Effector memory CD4-positive, alpha-beta T cell (primary cell): ENCODE measurements around the gene SLC6A19.

ENCODE experiments used
- DNase-seq, 3 donors: peaks; one replicate each; pipeline ENCODE4 v3.0.0-alpha.2; 2020
- H3K27ac ChIP-seq: 2 replicates; pipeline ENCODE4 v1.7.0; 2013; ENCODE audit warnings: mild to moderate bottlenecking, low read length, moderate library complexity; ENCODE audit not compliant: insufficient read depth, poor library complexity, severe bottlenecking
- H3K27me3 ChIP-seq: replicated peaks from 2 replicates; pipeline ENCODE4 v1.7.0; 2013; ENCODE audit warnings: mild to moderate bottlenecking, low read length; ENCODE audit not compliant: insufficient read depth, control insufficient read depth, poor library complexity, severe bottlenecking
- H3K36me3 ChIP-seq: 2 replicates; pipeline ENCODE4 v1.7.0; 2013; ENCODE audit warnings: mild to moderate bottlenecking, low read length, moderate library complexity; ENCODE audit not compliant: control insufficient read depth, insufficient read depth
- H3K4me1 ChIP-seq: 2 replicates; pipeline ENCODE4 v1.7.0; 2013; ENCODE audit warnings: low read length, mild to moderate bottlenecking; ENCODE audit not compliant: control insufficient read depth, insufficient read depth, poor library complexity, severe bottlenecking
- H3K4me3 ChIP-seq: 2 replicates; pipeline ENCODE4 v1.7.0; 2013; ENCODE audit warnings: low read length, low read depth, mild to moderate bottlenecking; ENCODE audit not compliant: insufficient read depth, poor library complexity, severe bottlenecking
- H3K9me3 ChIP-seq: 2 replicates; pipeline ENCODE4 v1.7.0; 2013; ENCODE audit warnings: mild to moderate bottlenecking, low read length, moderate library complexity; ENCODE audit not compliant: control insufficient read depth

Gene SLC6A19

GRCh38 chr5:1243487-1244130 is 42.2 kb downstream of the SLC6A19 start:
- DNase-seq: no peak
- Histone ChIP-seq H3K4me1 (no peaks in the 10 kb centered on the region), H3K9me3 (no peaks in the 10 kb centered on the region), H3K27me3 (peaks cover 6% of the 10 kb centered on the region), H3K36me3 (no peaks in the 10 kb centered on the region), H3K4me3 (no peak overlapping the region), H3K27ac (no peak overlapping the region)

DNA sequence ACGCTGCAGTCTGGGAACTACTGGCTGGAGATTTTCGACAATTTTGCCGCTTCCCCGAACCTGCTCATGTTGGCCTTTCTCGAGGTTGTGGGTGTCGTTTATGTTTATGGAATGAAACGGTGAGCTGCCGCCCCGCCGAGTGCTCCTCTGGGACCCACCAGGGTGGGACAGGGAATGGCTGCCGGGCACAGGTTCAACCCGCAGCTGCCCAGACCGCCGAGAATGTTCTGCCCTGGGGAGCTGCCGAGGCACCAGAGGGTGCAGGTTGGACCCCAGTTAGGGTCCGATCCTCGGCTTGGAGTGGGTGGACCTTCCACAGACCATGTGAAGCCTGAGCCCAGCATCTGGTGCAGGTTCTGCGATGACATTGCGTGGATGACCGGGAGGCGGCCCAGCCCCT is 42.9 kb downstream of the SLC6A19 start:
- peaks cover 6% of the 10 kb centered on the region for H3K27me3 ChIP-seq
- no peaks in the 10 kb centered on the region for H3K36me3 ChIP-seq
- no peaks in the 10 kb centered on the region for H3K9me3 ChIP-seq
- H3K4me1 ChIP-seq: no peaks in the 10 kb centered on the region
- H3K4me3 ChIP-seq: no peak overlapping the region
- DNase-seq: no peak
- no peak overlapping the region for H3K27ac ChIP-seq

- no peaks in the 10 kb centered on the region for H3K9me3 ChIP-seq
- H3K4me3 ChIP-seq: no peak overlapping the region
- H3K27me3 ChIP-seq: peaks cover 6% of the 10 kb centered on the region
- H3K36me3 ChIP-seq: no peaks in the 10 kb centered on the region
- H3K4me1 ChIP-seq: no peaks in the 10 kb centered on the region
- DNase-seq: no peak
- no peak overlapping the region for H3K27ac ChIP-seq
Observed at GRCh38 chr5:1244976-1245375, 43.6 kb downstream of the SLC6A19 start.

DNA sequence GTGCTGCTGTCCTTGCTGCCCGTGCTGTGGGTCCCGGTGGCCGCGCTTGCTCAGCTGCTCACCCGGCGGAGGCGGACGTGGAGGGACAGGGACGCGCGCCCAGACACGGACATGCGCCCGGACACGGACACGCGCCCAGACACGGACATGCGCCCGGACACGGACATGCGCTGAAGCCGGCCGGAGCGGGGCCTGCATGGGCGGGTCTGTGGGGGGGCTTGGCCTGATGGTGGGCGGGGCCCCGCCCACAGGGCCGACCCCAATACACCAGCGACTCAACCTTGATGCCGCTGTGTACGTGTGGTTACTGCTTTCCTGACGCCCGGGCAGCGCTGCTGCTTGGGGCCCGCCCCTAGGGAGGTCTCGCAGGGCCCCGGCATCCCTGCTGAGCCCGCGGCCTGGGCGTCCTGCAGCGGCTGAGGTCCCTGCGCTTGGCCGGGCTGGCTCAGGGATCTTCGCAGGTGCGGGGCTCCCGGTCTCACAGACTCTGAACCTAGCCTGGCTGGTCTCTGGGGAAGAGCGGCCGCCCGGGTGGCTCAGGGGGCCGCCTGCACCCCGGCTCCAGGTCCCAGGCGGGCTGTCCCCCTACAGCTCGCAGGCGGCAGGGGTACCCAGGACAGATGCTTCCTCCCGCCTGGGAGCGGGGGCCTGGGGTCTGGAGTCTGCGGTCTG is 44.6 kb downstream of the SLC6A19 start:
- H3K4me3 ChIP-seq: no peak overlapping the region
- H3K4me1 ChIP-seq: no peaks in the 10 kb centered on the region
- H3K27me3 ChIP-seq: peaks cover 6% of the 10 kb centered on the region
- no peaks in the 10 kb centered on the region for H3K9me3 ChIP-seq
- no peaks in the 10 kb centered on the region for H3K36me3 ChIP-seq
- no peak for DNase-seq
- H3K27ac ChIP-seq: no peak overlapping the region

GRCh38 chr5:1246711-1247431 is 45.5 kb downstream of the SLC6A19 start:
- Histone ChIP-seq H3K27me3 (peaks cover 6% of the 10 kb centered on the region), H3K27ac (no peak overlapping the region), H3K9me3 (no peaks in the 10 kb centered on the region), H3K36me3 (no peaks in the 10 kb centered on the region), H3K4me1 (no peaks in the 10 kb centered on the region), H3K4me3 (no peak overlapping the region)
- DNase-seq: no peak

GRCh38 chr5:1247811-1248210 is 46.4 kb downstream of the SLC6A19 start:
- Histone ChIP-seq H3K36me3 (no peaks in the 10 kb centered on the region), H3K9me3 (no peaks in the 10 kb centered on the region), H3K27me3 (peaks cover 6% of the 10 kb centered on the region), H3K27ac (no peak overlapping the region), H3K4me1 (no peaks in the 10 kb centered on the region), H3K4me3 (no peak overlapping the region)
- no peak for DNase-seq

DNA sequence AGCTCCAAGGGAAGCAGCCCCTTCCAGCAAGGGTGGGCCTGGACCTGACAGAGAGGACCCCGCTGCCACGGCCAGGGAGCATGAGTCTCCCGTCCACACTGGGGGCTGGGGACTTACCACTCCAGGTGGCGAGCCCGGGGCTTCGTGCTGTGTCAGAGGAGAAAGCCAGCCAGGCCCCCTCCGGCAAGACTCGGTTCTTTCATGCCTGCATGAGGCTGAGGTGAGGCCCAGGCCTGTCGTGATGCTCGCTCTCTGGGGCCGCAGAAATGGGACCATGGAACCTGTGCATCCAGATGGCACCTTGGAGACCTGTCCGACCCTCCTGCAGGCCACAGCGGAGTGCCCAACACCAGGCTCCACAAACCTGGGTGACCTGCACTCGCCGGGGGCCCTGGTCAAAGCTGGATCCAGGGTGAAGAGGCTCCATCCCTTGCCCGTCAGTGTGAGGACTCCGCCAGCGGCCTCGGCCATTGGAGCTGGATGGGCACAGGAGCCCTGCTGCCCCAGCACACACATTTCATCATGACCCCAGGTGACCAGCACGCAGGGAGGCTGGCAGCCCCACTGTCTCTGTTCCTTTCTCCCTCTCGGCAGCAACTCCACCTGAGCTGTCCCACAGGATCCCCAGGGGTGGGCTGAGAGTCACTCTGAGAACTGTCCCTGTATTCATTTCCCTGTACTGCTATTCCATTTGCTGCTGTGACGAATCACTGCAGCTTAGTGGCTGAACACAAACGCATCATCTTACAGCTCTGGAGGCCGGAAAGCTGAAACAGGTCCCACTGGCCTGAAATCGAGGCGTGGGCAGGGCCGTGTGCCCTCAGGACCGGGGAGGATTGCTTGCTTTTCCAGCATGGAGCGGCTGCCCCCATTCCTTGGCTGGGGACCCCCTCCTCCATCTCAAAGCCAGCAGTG is 48.2 kb downstream of the SLC6A19 start:
- Histone ChIP-seq H3K27me3 (peaks cover 6% of the 10 kb centered on the region), H3K27ac (no peak overlapping the region), H3K4me3 (no peak overlapping the region), H3K4me1 (peaks cover 5% of the 10 kb centered on the region), H3K36me3 (no peaks in the 10 kb centered on the region), H3K9me3 (no peaks in the 10 kb centered on the region)
- DNase-seq: no peak

DNA sequence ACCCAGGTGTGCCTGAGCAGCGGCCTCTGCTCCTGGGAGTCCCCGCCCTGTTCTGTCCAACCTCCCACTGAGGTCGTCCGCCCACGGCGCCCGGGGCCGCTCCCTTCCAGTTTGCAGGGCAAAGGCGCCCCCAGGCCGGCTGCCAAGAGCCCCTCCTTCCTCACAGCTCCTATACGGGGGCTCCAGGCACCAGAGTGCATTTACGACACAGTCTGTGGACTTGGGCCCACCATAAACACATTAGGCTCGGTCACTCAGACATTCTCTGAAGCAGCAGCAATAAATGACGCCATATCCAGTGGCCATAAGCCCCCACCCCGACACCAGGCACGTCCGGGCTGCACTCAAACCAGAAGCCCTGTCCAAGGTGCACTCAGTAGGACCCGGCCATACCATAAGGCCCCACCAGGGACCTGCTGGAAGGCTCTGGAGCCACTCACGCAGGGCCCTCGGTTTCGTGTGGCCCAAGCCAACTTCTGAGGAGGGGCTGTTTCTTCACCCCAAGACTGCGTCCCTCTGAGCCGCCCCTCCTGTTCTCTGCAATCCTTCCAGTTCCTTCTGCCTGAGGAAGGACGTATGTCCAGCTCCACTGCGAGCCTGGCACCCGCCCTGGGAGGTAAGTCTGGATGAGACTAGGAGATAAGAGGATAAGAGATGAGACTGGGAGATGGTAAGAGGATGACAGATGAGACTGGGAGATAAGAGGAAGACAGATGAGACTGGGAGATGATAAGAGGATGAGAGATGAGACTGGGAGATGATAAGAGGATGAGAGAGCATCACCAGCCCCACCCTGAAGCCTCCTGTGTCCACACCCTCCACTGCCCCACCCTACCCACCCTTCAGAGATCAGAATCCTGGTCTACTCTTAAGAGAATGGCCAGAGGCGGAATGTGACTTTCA is 50.5 kb downstream of the SLC6A19 start:
- Histone ChIP-seq H3K27ac (no peak overlapping the region), H3K4me1 (peaks cover 16% of the 10 kb centered on the region), H3K9me3 (no peaks in the 10 kb centered on the region), H3K4me3 (no peak overlapping the region), H3K27me3 (no peaks in the 10 kb centered on the region), H3K36me3 (no peaks in the 10 kb centered on the region)
- no peak for DNase-seq

DNA sequence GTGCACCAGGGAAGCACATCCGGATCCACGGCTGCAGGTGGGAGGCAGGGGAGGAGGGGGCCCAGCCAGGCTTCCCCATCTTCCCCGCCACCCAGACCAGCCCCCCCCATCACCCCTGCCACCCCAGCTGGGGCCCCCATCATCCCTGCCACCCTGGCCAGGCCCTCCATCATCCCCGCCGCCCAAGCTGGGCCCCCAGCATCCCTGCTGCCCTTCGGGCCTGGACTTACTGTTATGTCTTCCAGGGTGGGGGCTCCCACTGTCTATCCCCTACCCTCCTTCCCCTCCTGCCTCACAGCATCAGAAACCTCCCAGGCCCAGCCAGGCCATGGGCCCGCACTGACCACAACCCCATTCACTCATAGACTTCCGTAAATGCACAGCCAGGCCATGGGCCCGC is 51.3 kb downstream of the SLC6A19 start:
- H3K9me3 ChIP-seq: no peaks in the 10 kb centered on the region
- H3K27ac ChIP-seq: no peak overlapping the region
- no peaks in the 10 kb centered on the region for H3K36me3 ChIP-seq
- H3K27me3 ChIP-seq: no peaks in the 10 kb centered on the region
- H3K4me3 ChIP-seq: no peak overlapping the region
- H3K4me1 ChIP-seq: peaks cover 16% of the 10 kb centered on the region
- DNase-seq: no peak
